ENCODE data around the gene ACTR1A. TPM values are rescaled to one million over a fixed set of nuclear protein-coding genes. Genes with fewer than 3 reads are reported as not detected.
A peak's percentile ranks its signal among the peaks of the same experiment; 100 is the strongest.

Gene ACTR1A
- total and polyA plus RNA-seq, 9 of the 15 experiments (the other 6 are each of a cell fraction or from before 2014, with no cell fraction given): 36.3 to 77.2 (median 49.6) TPM

DNA sequence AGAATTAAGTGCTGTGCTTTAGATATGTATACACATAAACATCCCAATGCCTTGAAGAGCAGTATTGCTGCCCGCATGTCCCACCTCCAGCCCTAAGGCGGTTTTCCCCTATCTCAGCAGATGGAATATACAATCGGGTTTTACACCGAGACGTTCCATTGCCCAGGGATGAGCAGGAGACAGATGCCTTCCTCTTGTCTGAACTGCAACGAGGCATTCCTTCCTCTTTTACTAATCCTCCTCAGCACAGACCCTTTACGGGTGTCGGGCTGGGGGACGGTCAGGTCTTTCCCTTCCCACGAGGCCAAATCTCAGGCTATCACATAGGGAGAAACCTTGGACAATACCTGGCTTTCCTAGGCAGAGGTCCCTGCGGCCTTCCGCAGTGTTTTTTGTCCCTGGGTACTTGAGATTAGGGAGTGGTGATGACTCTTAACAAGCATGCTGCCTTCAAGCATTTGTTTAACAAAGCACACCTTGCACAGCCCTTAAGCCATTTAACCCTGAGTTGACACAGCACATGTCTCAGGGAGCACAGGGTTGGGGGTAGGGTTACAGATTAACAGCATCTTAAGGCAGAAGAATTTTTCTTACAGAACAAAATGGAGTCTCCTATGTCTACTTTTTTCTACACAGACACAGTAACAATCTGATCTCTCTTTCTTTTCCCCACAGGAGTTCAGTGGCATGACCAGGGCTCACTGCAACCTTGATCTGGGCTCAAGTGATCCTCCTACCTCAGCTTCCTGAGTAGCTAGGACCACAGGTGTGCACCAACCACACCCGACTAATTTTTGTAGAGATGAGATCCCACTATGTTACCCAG is 47.6 kb downstream of the ACTR1A start (continued):
- TF ChIP-seq, protein P1, sequence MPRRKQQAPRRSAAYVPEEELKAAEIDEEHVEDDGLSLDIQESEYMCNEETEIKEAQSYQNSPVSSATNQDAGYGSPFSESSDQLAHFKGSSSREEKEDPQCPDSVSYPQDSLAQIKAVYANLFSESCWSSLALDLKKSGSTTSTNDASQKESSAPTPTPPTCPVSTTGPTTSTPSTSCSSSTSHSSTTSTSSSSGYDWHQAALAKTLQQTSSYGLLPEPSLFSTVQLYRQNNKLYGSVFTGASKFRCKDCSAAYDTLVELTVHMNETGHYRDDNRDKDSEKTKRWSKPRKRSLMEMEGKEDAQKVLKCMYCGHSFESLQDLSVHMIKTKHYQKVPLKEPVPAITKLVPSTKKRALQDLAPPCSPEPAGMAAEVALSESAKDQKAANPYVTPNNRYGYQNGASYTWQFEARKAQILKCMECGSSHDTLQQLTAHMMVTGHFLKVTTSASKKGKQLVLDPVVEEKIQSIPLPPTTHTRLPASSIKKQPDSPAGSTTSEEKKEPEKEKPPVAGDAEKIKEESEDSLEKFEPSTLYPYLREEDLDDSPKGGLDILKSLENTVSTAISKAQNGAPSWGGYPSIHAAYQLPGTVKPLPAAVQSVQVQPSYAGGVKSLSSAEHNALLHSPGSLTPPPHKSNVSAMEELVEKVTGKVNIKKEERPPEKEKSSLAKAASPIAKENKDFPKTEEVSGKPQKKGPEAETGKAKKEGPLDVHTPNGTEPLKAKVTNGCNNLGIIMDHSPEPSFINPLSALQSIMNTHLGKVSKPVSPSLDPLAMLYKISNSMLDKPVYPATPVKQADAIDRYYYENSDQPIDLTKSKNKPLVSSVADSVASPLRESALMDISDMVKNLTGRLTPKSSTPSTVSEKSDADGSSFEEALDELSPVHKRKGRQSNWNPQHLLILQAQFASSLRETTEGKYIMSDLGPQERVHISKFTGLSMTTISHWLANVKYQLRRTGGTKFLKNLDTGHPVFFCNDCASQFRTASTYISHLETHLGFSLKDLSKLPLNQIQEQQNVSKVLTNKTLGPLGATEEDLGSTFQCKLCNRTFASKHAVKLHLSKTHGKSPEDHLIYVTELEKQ (CRISPR knock-in tag; IDR thresholded peaks at IDR 0.05): peak; percentile 91
- TF ChIP-seq IFI16 (CRISPR knock-in tag; IDR thresholded peaks at IDR 0.05) (peak; percentile 85), PATZ1 (CRISPR knock-in tag; IDR thresholded peaks at IDR 0.05; ENCODE audit: borderline replicate concordance) (peak; percentile 68; the same call in 1 of the 2 replicates), ZNF766 (CRISPR knock-in tag; conservative IDR thresholded peaks at IDR 0.05) (peak; percentile 78; the same call in 1 of the 2 replicates), KLF1 (tag; IDR thresholded peaks at IDR 0.05) (peak; percentile 52; the same call in 1 of the 2 replicates), DMBX1 (CRISPR knock-in tag; IDR thresholded peaks at IDR 0.05; ENCODE audit: borderline replicate concordance) (peak; percentile 99), ZNF699 (CRISPR knock-in tag; IDR thresholded peaks at IDR 0.05; ENCODE audit: insufficient replicate concordance) (peak; percentile 28), MECOM (CRISPR knock-in tag; IDR thresholded peaks at IDR 0.05) (peak; percentile 98), TAF7 (tag; IDR thresholded peaks at IDR 0.05) (peak; percentile 67; the same call in 1 of the 2 replicates), ETV1 (tag; conservative IDR thresholded peaks at IDR 0.05; ENCODE audit: low read depth) (peak; percentile 73), ZNF668 (CRISPR knock-in tag; IDR thresholded peaks at IDR 0.05) (peak; percentile 97)
- TF ChIP-seq, protein P2, sequence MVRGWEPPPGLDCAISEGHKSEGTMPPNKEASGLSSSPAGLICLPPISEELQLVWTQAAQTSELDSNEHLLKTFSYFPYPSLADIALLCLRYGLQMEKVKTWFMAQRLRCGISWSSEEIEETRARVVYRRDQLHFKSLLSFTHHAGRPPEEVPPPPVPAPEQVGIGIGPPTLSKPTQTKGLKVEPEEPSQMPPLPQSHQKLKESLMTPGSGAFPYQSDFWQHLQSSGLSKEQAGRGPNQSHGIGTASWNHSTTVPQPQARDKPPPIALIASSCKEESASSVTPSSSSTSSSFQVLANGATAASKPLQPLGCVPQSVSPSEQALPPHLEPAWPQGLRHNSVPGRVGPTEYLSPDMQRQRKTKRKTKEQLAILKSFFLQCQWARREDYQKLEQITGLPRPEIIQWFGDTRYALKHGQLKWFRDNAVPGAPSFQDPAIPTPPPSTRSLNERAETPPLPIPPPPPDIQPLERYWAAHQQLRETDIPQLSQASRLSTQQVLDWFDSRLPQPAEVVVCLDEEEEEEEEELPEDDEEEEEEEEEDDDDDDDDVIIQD (CRISPR knock-in tag; IDR thresholded peaks at IDR 0.05): peak; percentile 92; the same call in 1 of the 2 replicates
- TF ChIP-seq, protein P3, sequence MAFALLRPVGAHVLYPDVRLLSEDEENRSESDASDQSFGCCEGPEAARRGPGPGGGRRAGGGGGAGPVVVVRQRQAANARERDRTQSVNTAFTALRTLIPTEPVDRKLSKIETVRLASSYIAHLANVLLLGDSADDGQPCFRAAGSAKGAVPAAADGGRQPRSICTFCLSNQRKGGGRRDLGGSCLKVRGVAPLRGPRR (CRISPR knock-in tag; IDR thresholded peaks at IDR 0.05): peak; percentile 98
